Measurements from ENCODE around the gene ARHGAP26.

ARHGAP26 gene

DNA sequence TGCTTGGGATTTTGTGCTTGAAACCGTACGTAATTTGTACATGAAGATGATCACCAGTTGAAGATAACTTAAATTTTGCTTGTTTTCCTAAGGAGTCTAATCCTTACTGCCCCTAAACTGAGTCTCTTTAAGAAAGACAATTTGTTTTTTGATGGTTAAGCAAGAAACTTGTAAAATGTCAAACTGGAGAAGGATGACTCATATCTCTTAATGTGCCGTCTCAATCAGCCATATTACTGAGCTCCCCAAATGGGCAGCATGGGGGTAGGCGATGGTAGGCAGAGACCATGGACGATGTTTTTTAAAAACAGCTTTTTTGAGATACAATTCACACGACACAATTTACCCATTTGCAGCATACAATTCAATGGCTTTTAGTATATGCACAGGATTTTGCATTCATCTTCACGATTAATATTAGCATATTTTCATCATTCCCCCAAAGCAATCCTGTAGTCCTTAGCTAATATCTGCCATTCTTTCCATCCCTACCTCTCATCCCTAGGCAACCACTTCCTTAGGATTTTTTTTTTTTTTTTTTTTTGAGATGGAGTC is 14.3 kb downstream of the ARHGAP26 start:
- no peak for DNase-seq (ENCODE audit: low read depth in 1 of 2, low spot score in 1 of 2)

DNA sequence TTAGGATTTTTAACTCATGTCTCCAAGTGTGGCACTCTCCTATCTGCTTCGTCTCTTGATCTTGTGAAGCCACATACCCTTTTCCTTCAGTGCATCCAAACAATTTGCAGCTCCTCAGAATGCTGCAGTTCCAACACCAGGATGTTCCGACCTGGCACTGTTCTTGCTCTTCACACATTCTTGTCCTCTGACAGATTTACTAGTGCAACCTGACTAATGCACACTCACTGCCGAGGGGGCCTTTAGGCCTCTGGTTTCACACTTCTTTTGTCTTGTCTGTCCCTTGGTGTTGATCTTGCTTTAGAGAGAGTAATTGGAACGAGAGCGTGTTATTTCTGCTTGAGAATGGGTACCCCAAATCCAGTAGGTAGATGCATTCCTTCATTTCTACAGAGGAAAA is 15.0 kb downstream of the ARHGAP26 start:
- DNase-seq (ENCODE audit: low read depth in 1 of 2, low spot score in 1 of 2): no peak

DNA sequence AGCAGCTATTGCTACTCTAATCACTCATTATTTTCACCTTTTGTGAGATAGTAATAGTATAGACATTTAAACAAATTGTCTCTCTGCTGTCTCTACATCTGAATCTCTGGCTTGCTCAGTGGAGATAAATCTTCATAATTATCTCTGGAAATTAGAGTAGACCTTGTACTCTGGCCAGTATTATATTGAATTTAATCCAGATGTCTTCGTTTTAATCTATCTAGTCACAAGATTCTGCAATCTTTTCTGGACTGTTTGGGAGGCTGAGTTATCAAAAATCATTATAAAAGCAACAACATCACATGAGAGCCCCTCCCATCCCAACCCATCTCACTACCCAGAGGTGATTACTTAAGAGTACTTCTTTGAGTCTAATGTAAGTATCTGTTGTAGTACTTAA is 19.0 kb downstream of the ARHGAP26 start:
- DNase-seq (ENCODE audit: low read depth in 1 of 2, low spot score in 1 of 2): no peak

DNA sequence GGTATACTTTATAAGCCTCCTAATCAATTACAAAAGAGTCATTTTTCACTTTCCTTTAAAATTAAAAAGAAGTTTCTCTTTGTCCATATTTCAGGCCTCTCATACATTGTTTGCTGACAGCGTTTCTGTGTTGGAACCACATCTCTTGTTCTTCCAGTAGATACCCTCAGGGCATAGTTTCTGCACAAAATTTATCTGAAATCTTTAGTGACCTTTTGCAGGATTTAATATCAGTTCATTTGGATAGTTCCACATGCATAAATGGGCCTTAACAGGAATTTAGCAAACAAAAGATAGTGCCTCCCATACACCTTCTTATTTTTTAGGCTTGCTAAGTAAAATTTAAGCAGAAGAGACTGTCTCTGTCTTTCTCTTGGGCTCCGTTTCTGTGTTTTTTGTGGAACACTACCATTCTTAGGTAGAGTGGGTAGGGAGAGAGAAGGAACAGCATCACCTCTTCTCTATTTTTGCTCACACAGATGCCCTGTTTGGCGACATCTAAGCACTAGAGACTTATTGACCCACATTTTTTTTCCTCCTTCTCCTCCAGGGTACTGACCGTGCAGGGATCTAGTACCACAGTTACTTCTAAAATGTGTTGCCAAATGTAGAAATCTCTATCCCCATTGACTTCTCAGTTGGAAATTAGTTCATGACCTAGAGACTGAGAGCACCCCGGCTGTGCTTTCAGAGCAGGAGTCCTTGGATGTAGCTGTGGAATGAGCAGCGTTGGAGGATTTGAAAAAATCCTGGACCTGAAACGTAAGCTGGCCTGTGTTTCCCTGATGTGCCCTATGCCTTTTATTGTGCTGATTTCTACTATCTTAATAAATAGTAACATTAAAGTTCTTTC is 22.1 kb downstream of the ARHGAP26 start:
- DNase-seq (ENCODE audit: low read depth in 1 of 2, low spot score in 1 of 2): no peak

DNA sequence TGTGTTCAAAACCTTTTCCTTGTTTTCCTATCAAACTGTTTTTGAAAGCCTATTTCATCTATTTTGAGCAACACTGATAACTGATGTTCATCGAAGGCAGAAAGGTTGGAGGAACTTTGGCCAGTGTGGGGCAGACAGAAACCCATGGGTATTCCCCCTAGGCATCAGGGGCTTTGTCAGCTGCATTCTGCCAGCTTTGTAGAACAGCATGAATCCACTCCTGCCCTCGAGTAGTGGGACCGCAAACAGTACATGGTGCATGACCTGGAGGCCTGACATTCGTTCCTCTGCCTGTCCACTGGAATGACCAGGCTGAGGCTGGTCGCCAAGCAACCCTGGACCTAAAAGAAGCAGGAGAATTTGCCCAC is 22.7 kb downstream of the ARHGAP26 start:
- DNase-seq (ENCODE audit: low read depth in 1 of 2, low spot score in 1 of 2): no peak

DNA sequence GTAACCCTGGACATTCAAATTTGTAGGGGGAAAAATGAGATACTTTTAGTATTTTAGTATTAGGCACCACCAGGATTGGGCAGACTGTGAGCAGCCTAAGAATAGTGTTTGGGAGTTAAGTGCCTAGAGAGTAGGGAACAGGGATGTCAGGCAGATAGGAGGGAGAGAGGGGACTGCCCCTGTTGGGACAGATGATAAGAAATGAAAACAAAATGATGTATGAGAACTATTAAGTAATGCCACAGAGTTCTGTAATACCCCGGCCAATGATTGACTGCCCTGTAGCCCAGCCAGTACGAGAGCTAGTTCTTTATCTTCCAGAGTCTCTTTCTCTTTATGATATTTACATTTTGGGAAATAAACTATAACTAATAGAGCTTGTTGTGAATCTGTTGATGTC is 24.4 kb downstream of the ARHGAP26 start:
- no peak for DNase-seq (ENCODE audit: low read depth in 1 of 2, low spot score in 1 of 2)

DNA sequence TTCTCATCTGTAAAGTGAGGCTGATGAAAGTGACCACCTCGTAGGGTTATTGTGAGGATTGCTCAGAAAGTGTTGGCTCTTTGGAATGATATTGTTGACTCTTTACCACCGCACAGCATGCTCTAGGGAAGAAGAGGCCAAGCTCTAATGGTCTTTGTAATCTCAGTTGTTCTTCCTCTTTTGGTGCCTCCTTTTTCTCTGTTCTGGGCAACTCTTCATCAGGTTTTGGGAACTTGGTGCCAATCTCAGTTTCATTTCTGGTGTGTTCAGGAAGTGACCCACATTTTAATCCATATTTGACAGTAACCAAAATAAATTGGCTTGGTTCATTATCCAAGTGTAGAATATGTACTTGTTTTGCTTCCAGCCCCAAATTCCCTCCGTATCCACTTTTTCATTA is 25.1 kb downstream of the ARHGAP26 start:
- no peak for DNase-seq (ENCODE audit: low read depth in 1 of 2, low spot score in 1 of 2)

DNA sequence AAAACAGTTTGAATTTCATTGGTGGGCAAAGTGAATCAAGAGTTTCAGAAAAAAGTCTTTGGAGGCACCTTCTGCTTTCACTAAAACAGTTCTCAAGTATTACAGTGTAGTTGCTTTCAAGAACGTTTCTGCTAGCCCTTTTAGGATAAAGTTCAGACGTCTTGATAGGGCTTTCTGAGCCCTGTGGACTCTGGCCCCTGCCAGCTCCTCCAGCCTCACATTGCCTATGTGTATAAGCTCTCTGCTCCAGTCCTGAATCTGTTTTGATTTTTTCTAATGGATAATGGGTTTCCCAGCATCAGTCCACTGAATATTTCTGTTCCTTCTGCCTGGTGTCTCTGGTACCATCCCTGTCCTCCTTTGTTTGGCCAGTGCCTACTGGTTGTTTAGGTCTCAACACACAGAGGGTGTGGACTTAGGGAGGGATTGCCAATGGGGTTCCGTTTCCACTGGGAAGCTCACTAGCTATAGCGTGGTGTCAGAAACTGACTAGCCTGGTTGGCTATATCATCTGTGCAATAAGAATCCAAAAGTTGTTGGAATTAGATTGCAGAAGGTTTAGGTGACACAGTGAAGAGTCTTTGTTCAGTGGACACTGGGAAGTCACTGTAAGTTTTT is 26.4 kb downstream of the ARHGAP26 start:
- no peak for DNase-seq (ENCODE audit: low read depth in 1 of 2, low spot score in 1 of 2)

DNA sequence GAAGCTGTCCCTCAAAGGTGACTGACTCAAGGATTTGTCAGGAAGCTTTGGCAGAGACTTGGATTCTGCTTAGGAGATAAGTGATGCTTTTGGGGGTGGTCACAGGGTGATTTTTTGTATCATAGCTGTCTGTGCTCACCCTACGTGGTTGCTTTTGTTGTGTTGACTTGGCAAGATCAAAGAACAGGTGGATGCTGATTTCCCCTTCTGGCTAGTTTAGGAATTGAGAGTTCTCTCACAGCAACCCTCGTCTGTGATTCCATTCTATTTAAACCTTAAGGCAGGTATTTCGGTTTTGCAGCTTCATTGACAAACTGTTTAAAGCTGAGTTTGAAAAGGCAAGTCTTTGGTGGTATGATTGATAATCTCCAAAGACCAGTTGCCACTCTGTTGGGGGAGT is 27.2 kb downstream of the ARHGAP26 start:
- DNase-seq (ENCODE audit: low read depth in 1 of 2, low spot score in 1 of 2): no peak

DNA sequence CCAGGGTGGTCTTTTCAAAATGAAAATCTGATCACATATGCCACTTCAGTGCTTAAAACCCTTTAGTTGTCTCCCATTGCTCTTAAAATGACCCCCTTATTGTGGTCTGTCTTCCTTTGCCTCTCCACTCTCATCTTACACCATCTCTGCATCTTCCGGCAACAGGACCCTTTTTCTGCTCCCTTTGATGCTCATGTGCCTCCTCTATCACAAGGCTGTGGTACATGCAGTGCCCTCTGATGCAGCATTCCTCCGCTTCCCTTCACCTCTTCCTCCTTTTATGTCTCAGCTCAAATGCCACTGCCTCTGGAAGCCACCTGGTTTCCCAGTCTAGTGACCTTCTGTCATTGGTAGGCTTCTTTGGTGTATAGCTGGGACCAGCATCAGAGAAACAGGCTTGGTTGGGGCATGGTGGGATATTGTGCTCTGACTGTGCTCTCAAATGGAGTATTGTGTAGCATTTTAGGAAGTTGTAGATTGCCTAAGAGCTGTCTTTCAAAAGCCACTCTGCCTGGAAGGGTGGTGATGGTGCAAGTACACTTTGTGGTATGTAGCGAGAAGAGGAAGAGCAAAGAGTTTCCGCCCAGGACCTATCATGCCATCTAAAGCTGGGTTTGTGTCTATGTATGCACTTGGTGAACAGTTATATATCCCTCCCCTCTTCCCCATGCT is 28.1 kb downstream of the ARHGAP26 start:
- no peak for DNase-seq (ENCODE audit: low read depth in 1 of 2, low spot score in 1 of 2)

DNA sequence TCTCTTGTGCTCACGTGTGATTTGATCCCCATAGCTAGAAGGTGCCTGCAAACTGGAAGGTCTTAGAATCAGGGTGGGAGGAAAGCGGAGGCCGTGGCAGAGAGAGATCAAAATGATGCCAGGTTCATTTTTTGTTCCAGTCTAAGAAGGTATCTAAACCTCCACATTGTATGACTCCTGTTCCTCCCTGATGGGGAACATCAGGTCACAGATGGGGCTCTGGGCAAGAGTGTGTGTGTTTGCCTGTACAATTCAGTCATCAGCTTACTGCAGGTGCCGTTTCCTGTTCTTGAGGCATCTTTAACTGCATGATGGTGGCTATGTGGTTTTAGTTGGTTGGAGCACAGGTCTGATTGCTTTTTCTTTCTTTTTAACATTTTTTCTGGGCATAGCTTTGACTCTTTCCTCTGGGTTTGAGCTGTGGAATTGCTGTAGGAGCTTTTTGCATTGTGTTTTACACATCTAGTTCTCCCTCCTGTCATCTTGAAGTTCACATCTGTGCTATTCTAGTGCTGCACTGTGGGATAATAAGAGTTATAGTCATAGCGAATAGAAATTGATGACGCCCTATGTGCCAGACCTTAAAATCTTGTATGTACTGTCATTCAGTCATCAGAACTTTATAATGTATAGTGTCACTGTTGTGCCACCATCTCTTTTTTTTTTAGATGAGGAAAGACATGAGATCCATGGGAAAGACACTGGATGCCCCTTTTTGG is 30.8 kb downstream of the ARHGAP26 start:
- peak in 1 of 2 donors; percentile 30 for DNase-seq (ENCODE audit: low read depth in 1 of 2, low spot score in 1 of 2)

DNA sequence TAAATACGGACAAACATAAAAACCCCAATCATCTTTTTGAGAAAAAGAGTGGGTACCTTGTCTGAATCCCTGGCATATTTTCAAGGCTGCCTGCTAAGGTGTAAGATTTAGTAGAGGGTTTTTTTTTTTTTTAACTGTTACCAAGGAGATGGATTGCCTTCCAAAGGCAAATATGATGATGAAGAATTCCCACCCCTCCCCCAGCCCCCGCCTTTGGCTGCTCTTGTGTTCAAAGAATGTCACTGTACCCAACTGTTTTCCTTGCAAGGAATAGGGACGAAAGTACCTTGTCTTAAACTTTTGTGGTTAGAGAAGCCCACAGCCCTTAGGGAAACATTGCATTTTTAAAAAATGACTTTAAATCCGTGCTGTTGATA is 31.3 kb downstream of the ARHGAP26 start:
- DNase-seq (ENCODE audit: low read depth in 1 of 2, low spot score in 1 of 2): no peak

DNA sequence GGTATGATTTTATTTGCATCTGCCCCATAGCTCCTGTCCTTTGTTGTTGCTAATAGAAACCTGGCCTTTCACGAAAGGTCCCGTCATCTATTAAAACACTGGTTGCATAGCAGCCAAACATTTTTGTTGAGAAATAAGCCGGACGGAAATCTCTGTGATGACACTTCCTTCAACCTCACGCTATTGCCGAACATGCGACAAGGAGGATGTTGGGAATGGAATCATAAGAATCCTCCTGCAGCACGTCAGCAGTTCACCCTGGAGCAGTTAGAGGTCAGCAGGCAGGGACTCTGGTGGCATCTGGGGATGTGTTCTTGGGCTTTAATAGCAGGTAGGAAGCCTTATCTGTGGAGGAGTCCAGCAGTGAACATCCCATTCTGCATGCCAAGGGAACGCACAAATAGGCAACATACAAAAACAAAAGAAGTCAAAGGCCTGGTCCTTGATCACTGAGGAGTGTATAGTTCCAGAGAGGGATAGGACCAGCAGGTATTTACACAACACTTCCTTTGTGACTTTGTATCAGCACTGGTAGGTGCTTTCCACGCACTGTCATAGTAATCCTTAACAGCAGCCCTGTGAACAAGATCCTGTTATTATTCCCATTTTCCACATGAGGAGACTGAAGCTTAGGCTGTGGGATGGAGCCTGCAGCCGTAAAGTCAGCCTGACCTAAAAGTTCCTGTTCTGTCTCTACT is 33.4 kb downstream of the ARHGAP26 start:
- DNase-seq (ENCODE audit: low read depth in 1 of 2, low spot score in 1 of 2): no peak

DNA sequence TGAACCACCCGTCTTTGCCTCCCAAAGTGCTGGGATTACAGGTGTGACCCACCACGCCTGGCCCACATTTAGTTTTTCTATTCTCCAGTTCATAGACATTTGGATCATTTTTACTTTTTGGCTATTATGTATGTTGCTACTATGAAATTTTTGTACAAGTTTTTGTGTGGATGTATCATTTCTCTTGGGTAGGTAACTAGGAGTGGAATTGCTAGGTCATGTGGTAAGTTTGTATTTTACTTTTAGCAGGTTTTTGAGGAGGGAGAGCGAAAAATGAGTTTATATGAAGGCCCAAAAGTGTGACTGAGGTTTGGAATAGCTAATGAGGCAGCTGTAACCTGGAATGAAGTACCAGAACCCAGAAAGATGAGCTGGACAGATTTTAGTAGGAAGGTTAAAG is 35.2 kb downstream of the ARHGAP26 start:
- DNase-seq (ENCODE audit: low read depth in 1 of 2, low spot score in 1 of 2): no peak

DNA sequence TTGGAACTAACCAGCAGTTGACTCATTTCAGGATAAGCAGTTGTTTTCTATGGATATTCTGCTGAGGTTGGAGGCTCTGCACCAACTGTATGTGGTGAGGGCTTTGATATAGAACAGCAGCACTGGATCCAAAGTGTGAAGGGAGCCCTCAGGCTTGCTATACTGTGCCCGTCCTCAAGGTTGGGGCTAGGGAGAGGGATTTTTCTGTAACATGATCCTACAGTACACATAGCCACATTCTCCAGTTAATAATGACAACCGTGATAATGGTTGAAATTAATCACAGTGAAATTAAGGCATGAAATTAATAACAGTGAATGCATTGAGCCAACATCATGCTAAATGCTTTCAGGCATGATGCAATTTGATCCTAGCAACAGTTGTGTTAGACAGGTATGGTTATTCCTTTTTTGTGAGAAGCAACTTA is 36.7 kb downstream of the ARHGAP26 start:
- no peak for DNase-seq (ENCODE audit: low read depth in 1 of 2, low spot score in 1 of 2)

DNA sequence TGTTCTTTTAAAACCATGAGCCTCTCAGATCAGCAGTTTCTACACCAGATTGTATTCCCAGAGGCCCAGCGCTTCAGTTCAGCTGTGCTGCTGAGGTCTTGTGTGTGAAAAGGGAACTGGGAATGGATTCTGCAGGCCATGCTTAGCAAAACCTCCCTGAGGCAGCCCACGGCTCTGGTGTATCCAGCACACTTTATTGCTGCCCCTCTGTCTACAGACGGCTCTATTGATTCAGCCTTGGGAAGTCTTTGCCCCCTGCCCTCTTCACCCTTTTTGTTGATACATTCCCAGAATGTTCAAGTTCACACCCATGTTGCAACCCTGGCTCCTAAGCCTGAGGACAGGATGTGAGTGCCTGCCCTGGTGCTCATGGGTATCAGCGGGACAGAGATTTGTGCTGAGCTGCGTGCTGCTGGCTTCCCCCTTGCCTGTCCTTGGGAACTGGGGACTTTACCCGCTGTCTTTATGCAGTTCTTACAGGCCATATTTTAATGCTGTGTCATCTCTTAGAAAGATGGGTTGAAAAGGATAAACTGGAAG is 37.3 kb downstream of the ARHGAP26 start:
- no peak for DNase-seq (ENCODE audit: low read depth in 1 of 2, low spot score in 1 of 2)

DNA sequence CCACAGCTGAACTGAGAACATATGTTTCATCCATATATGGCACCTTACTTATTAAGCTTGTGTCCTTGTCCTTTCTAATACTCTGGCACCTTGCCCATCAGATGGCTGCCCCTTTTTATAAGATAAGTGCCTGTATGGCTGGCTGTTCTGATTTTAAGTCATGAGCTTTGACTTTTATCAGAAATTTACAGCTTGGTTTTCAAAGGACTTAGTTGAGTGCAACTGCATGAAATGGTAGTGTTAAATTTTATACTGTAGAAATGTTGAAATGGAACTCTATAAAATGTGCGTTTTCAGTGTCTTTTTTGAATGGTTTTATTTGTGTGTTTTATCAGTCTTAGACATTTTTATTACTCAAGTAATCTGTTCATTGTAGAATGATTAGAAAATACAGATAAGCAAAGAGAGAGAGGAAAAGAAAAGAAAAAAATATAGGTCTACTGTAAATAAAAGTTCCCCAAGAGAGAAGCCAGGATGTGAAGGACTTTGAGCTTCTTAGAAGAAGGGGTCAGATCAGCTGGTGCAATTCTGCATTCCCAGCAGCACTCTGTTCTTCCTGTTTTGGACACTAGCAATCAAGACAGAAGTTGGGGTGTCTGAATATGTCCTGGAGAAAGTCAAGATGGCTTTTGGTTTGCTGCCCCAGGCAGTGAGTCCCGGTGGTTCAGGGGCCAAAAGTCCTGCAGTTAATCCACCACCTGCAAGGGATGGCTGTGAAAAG is 38.9 kb downstream of the ARHGAP26 start:
- no peak for DNase-seq (ENCODE audit: low read depth in 1 of 2, low spot score in 1 of 2)

DNA sequence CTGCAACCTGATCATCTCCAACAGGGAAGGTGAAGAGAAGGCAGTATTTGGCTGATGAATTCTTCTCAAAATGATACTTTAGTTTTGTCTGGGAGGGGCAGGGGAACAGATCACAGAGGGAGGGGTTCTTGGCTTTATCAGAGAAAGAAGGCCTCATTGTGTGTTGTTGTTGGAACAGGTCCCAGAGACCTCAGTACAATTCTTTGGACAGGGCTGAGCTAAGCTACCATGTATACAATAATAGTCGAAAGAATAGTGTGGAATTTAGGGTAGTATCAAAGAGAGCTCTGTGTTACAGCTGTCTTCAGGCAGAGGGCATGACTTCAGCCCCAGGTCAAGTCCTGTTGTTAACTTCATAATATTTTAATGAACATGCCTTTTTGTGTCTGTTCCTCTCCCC is 39.9 kb downstream of the ARHGAP26 start:
- no peak for DNase-seq (ENCODE audit: low read depth in 1 of 2, low spot score in 1 of 2)

DNA sequence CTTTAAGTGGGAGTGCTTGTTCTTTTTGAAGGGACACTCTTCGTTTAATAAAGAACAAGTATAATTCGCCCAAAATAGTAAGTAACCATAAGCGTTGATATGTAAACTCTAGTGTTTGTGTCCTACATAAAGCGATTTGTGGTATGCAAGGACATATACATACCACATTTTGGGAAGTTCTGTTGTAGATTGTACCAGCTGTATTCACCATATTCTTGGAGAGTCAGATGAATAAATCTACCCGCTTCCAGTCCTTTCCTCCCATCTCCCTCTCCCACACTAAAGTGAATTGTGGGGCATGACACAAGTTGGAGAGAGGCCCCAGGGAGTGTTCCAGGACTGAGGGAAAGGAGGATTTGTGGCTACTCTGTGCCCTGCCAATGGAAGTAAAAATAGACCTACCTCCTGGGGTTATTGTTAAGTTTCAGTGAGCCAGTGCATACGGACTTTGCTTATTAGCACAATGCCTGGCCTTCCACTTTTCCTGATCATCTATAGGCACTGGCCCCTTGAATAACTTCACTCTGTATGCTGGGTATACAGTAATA is 40.6 kb downstream of the ARHGAP26 start:
- no peak for DNase-seq (ENCODE audit: low read depth in 1 of 2, low spot score in 1 of 2)
